ENCODE measurements around the gene MDK. TPM values are rescaled to one million over a fixed set of nuclear protein-coding genes. Genes with fewer than 3 reads are reported as not detected.
"Not testable (repeated sequence)": the region's sequence is repeated elsewhere in the genome, so short reads cannot be mapped to it uniquely, and the experiment has no call there.

MDK gene
- total and polyA plus RNA-seq, 7 donors: 1.2 to 6.3 (median 1.8) TPM

- Histone ChIP-seq H3K27me3 (ENCODE audit: insufficient read depth in 3 of 3, low read length in 2 of 3) (no peaks in the 10 kb centered on the region), H3K36me3 (ENCODE audit: insufficient read depth in 1 of 2, low read depth in 1 of 2) (peaks cover 10 to 99% of the 10 kb centered on the region in 2 donors), H3K4me1 (peaks cover 3% of the 10 kb centered on the region), H3K9me3 (no peaks in the 10 kb centered on the region), H3K27ac (no peak overlapping the region), H3K4me3 (no peak overlapping the region)
- TF ChIP-seq CTCF (IDR thresholded peaks at IDR 0.05): no peak
- 53 to 69% (median 64%) methylated on average over 10 of the region's 10 CpGs for WGBS, 3 donors
- intact Hi-C loops (cut with DNase I): no loop called here
- no peak for DNase-seq
- no peak for ATAC-seq
These were observed 9.4 kb upstream of the MDK start for GRCh38 chr11:46372086-46372485.

- H3K9me3 ChIP-seq; H3K4me1 ChIP-seq; H3K4me3 ChIP-seq; ATAC-seq; H3K27ac ChIP-seq; intact Hi-C loops (cut with DNase I); DNase-seq; H3K27me3 ChIP-seq (ENCODE audit: insufficient read depth in 3 of 3, low read length in 2 of 3): not testable (repeated sequence)
- H3K36me3 ChIP-seq (ENCODE audit: insufficient read depth in 1 of 2, low read depth in 1 of 2): peaks cover 10 to 99% of the 10 kb centered on the region in 2 donors
- WGBS, 3 donors: 87 to 90% (median 88%) methylated on average over 13 to 15 of the region's 15 CpGs
These were observed 9.0 kb upstream of the MDK start for GRCh38 chr11:46372501-46372900.

GRCh38 chr11:46373787-46374740 is 7.4 kb upstream of the MDK start:
- Histone ChIP-seq H3K27ac (no peak overlapping the region), H3K4me3 (no peak overlapping the region), H3K27me3 (ENCODE audit: insufficient read depth in 3 of 3, low read length in 2 of 3) (no peaks in the 10 kb centered on the region), H3K36me3 (ENCODE audit: insufficient read depth in 1 of 2, low read depth in 1 of 2) (peaks cover 15 to 96% of the 10 kb centered on the region in 2 donors), H3K9me3 (no peaks in the 10 kb centered on the region), H3K4me1 (no peaks in the 10 kb centered on the region)
- WGBS, 3 donors: 82 to 84% (median 83%) methylated on average over 25 to 30 of the region's 30 CpGs
- ATAC-seq: no peak
- TF ChIP-seq CTCF (IDR thresholded peaks at IDR 0.05): no peak
- DNase-seq: peak in 1 of 2 donors; percentile 45
- intact Hi-C loops (cut with DNase I): no loop called here

- WGBS, 3 donors: 80 to 91% (median 88%) methylated on average over 14 to 15 of the region's 15 CpGs
- intact Hi-C loops (cut with DNase I): no loop called here
- no peak overlapping the region for H3K4me3 ChIP-seq
- DNase-seq (no peak), ATAC-seq (no peak)
- H3K4me1 ChIP-seq: no peaks in the 10 kb centered on the region
- no peak overlapping the region for H3K27ac ChIP-seq
- no peaks in the 10 kb centered on the region for H3K27me3 ChIP-seq (ENCODE audit: insufficient read depth in 3 of 3, low read length in 2 of 3)
- no peak for TF ChIP-seq CTCF (IDR thresholded peaks at IDR 0.05)
- H3K36me3 ChIP-seq (ENCODE audit: insufficient read depth in 1 of 2, low read depth in 1 of 2): peaks cover 13 to 92% of the 10 kb centered on the region in 2 donors
- no peaks in the 10 kb centered on the region for H3K9me3 ChIP-seq
These were observed 6.7 kb upstream of the MDK start for GRCh38 chr11:46374815-46375214.

GRCh38 chr11:46375392-46376101 is 5.9 kb upstream of the MDK start:
- Histone ChIP-seq H3K27me3 (ENCODE audit: insufficient read depth in 3 of 3, low read length in 2 of 3) (peaks cover 0 to 2% (median 0%) of the 10 kb centered on the region in 3 donors), H3K36me3 (ENCODE audit: insufficient read depth in 1 of 2, low read depth in 1 of 2) (peaks cover 10 to 85% of the 10 kb centered on the region in 2 donors), H3K4me3 (no peak overlapping the region), H3K4me1 (no peaks in the 10 kb centered on the region), H3K9me3 (no peaks in the 10 kb centered on the region), H3K27ac (no peak overlapping the region)
- DNase-seq: no peak
- WGBS, 3 donors: 87 to 90% (median 90%) methylated on average over 35 to 38 of the region's 38 CpGs
- no peak for TF ChIP-seq CTCF (IDR thresholded peaks at IDR 0.05)
- ATAC-seq: no peak
- intact Hi-C loops (cut with DNase I): no loop called here
